Right lobe of liver (tissue), 4 donors: ENCODE data around the gene BLOC1S2.

ENCODE experiments used
- POLR2A ChIP-seq: fragments of 450-650 bp; IDR thresholded peaks from one replicate; pipeline ENCODE4 v1.6.1; 2017; ENCODE audit warnings: antibody characterized with exemption, mild to moderate bottlenecking
- TF ChIP-seq, protein P1 (sequence below), 4 donors: fragments of 200-600 bp in 3 of 4; fragments of 450-650 bp in 1 of 4; IDR thresholded peaks; one replicate each; pipeline versions ENCODE4 v1.5.1 to v1.8.0; 2016 to 2022; ENCODE audit warnings: antibody characterized with exemption in 4 of 4, mild to moderate bottlenecking in 2 of 4
- donor health status: DM: no; HTN: no; CAD: no.
- donor health status: DM: no; HTN: no; CAD: no.
- donor health status: DM: no; HTN: yes; CAD: no.

DNA sequence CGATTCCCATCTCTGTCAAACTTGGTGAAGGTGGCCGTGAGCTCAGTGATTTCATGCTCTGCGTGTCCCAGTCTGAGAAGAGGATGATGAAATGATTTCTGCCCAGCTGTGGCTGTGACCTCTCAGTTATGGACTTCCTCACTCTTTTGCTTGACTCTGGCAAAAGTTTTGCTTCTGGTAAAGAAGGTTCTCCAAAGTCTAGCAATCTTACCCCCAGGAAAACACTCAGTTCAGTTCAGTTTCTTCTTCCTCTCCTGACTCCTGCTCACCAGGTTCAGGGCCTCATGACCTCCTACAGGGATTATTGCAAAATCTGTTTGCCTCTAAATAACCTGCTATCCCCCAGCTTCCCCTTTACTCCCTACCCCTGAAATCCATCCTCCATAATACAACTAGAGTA lies 4.9 kb upstream of the BLOC1S2 start:
- TF ChIP-seq, protein P1, sequence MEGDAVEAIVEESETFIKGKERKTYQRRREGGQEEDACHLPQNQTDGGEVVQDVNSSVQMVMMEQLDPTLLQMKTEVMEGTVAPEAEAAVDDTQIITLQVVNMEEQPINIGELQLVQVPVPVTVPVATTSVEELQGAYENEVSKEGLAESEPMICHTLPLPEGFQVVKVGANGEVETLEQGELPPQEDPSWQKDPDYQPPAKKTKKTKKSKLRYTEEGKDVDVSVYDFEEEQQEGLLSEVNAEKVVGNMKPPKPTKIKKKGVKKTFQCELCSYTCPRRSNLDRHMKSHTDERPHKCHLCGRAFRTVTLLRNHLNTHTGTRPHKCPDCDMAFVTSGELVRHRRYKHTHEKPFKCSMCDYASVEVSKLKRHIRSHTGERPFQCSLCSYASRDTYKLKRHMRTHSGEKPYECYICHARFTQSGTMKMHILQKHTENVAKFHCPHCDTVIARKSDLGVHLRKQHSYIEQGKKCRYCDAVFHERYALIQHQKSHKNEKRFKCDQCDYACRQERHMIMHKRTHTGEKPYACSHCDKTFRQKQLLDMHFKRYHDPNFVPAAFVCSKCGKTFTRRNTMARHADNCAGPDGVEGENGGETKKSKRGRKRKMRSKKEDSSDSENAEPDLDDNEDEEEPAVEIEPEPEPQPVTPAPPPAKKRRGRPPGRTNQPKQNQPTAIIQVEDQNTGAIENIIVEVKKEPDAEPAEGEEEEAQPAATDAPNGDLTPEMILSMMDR (IDR thresholded peaks at IDR 0.05), result no peak
- TF ChIP-seq POLR2A, result no peak
